SKM-1 (cell line): ENCODE measurements around the gene PRKCQ.
"Not testable (repeated sequence)": the region's sequence is repeated elsewhere in the genome, so short reads cannot be mapped to it uniquely, and the experiment has no call there.

ENCODE experiments used
- DNase-seq: peaks from one replicate; lab custom pipeline; 2025; ENCODE audit not compliant: unreplicated experiment; lab: John Stamatoyannopoulos, UW

Gene PRKCQ

GRCh38 chr10:6390213-6390845 lies 189.7 kb downstream of the PRKCQ start:
- DNase-seq = no peak

GRCh38 chr10:6388261-6388893 lies 191.7 kb downstream of the PRKCQ start:
- no peak for DNase-seq

- DNase-seq = no peak
These were observed 193.1 kb downstream of the PRKCQ start for GRCh38 chr10:6386960-6387359.

GRCh38 chr10:6386346-6386745 lies 193.7 kb downstream of the PRKCQ start:
- DNase-seq = no peak

GRCh38 chr10:6385665-6386064 lies 194.4 kb downstream of the PRKCQ start:
- no peak for DNase-seq

- no peak for DNase-seq
These were observed 195.2 kb downstream of the PRKCQ start for GRCh38 chr10:6384847-6385246.

- no peak for DNase-seq
These were observed 196.0 kb downstream of the PRKCQ start for GRCh38 chr10:6384031-6384430.

GRCh38 chr10:6383096-6383812 lies 196.8 kb downstream of the PRKCQ start:
- DNase-seq = no peak

GRCh38 chr10:6382081-6382480 lies 198.0 kb downstream of the PRKCQ start:
- no peak for DNase-seq

- not testable (repeated sequence) for DNase-seq
These were observed 199.6 kb downstream of the PRKCQ start for GRCh38 chr10:6380478-6380877.

GRCh38 chr10:6379015-6379776 lies 200.9 kb downstream of the PRKCQ start:
- DNase-seq = no peak
